GM23248 (cell line): ENCODE results near the gene CMKLR1.

ENCODE experiments used
- EZH2 ChIP-seq: fragments of 200-600 bp; sonication (generic); IDR thresholded peaks from 2 replicates; pipeline ENCODE4 v1.6.1; 2018; ENCODE audit warnings: antibody characterized with exemption, mild to moderate bottlenecking; ENCODE audit not compliant: insufficient read depth, poor library complexity, severe bottlenecking
- EZH2phosphoT487 ChIP-seq: fragments of 200-600 bp; sonication (generic); IDR thresholded peaks from 2 replicates; pipeline ENCODE4 v1.6.1; 2018; ENCODE audit warnings: antibody characterized with exemption, moderate library complexity, mild to moderate bottlenecking, low read depth; ENCODE audit not compliant: insufficient read depth

DNA sequence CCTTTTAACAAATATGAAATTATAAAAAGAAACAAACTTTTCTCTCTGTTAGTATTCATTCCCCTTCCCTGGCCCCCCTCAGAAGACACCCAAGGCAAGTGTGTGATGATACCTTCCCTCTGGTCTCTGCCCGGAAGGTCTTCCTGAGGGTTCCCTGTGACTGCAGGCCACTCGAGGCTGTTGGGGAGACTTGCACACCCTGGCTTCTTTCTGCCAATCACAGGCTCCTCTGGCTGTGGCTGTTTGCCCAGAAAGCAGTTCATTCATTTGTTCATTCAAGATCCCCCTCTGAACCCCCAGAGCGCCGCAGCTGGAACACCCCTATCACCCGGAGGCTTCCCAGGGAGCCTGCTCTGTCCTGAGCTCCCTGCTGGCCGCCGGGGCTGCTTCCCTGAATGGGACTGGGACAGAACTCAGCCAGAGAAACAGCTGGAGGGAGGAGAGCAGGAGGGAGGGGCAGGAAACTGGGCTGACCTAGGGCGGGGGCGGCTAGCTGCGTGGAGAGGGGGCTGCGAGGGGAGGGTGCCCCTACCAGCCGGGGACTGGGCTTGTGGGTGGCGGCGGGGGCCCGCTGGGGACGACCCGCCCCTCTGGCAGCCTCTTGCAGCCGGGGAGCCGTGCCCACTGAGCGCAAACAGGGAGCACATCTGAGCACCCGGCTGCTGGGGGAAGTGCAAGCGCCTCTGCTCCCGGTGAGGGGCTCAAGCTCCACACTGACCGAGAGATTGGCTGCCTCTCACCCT, at the start of gene CMKLR1:
- TF ChIP-seq EZH2phosphoT487 = no peak
- TF ChIP-seq EZH2 = no peak
